Left lung (tissue), 10 donors: ENCODE data around the gene FZD8. TPM values are rescaled to one million over a fixed set of nuclear protein-coding genes. Genes with fewer than 3 reads are reported as not detected.

Experiments
- ATAC-seq: fragments of 200-7000 bp; cut with Tn5 transposase; one replicate; pipeline ENCODE4 v1.9.1; 2020; ENCODE audit warnings: moderate library complexity
- DNase-seq, 4 donors: peaks; one replicate each; pipeline ENCODE4 v3.0.0-alpha.2; 2013 to 2020
- H3K27ac ChIP-seq, 2 donors: fragments of 200-600 bp; sonication (generic) in 1 of 2; one replicate each; pipeline versions ENCODE4 v1.5.0 to v1.8.0; 2020 to 2021
- H3K27me3 ChIP-seq, 2 donors: fragments of 200-600 bp; sonication (generic) in 1 of 2; one replicate each; pipeline versions ENCODE4 v1.5.0 to v1.8.0; 2020 to 2021
- H3K36me3 ChIP-seq, 2 donors: fragments of 200-600 bp; sonication (generic) in 1 of 2; one replicate each; pipeline versions ENCODE4 v1.5.0 to v1.8.0; 2020 to 2021
- H3K4me1 ChIP-seq, 2 donors: fragments of 200-600 bp; one replicate each; pipeline ENCODE4 v1.8.0; 2021
- H3K4me3 ChIP-seq, 2 donors: fragments of 200-600 bp; sonication (generic) in 1 of 2; one replicate each; pipeline versions ENCODE4 v1.5.0 to v1.8.0; 2020 to 2021; ENCODE audit warnings: mild to moderate bottlenecking in 1 of 2
- H3K9me3 ChIP-seq, 2 donors: fragments of 200-600 bp; sonication (generic) in 1 of 2; one replicate each; pipeline versions ENCODE4 v1.5.0 to v1.8.0; 2020 to 2021
- intact Hi-C, 2 donors: fragments of 100-400 bp; cut with DNase I; formaldehyde crosslinking; loops; one replicate each; pipeline versions ENCODE4 v1.11.2 to v1.14.2; 2022
- polyA plus RNA-seq, 6 donors: library from polyadenylated mRNA; unstranded; fragments of 120-200 nt; gene quantifications; one replicate each; pipeline ENCODE4 v1.2.1, GENCODE V29; 2013; ENCODE audit not compliant: insufficient read length in 6 of 6
- total RNA-seq, 2 donors: library from RNA; stranded (reverse); fragmentation: NEBNext Ultra II Directional; extraction: Animal tissue kit (Norgen Biotek cat#: 25700); gene quantifications; one replicate each; pipeline ENCODE4 v1.2.1, GENCODE V29; 2021
- TF ChIP-seq, protein P1 (sequence below), 2 donors: fragments of 200-600 bp; sonication (generic) in 1 of 2; IDR thresholded peaks; one replicate each; pipeline versions ENCODE4 v1.5.0 to v1.8.0; 2021; ENCODE audit warnings: antibody characterized with exemption in 2 of 2
- donor health status: DM: no; HTN: yes; CAD: no.
- donor health status: DM: no; HTN: no; CAD: no.

FZD8 gene
- total and polyA plus RNA-seq, 8 donors, result 1.9 to 16.4 (median 5.0) TPM

DNA sequence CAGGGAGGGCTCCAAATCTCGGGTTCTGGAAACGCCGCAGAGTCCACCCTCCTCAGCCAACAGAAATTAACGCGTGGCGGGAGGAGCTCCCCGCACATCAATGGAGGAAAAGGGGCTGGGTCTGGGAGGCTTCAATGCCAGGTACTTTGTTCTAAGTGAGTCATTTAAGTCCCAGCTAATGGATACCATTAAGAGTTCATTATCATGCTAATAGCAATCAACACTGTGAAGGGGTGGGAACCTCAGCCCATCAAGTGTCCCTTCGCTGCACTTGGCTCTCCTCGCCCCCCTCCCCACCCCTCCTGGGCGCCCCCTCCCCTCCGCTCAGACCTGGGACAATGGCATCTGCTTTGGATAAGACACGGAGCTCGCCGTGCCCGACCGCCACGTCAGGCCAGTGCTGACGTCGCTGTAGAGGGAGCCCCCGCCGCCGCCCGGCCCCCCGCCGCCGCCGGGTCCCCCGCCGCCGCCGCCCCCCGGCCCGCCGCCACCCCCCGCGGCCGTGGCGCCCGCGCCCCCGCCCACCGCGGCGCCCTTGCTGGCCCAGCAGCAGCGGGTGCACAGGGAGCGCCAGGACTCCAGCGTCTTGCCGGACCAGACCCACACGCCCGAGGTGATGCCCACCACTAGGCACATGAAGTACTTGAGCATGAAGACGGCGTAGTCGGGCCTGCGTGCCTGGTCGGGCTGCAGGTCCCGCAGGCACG is 2.9 kb downstream of the FZD8 start:
- H3K4me3 ChIP-seq, result peak overlapping the region; percentile 13 to 37
- TF ChIP-seq, protein P1, sequence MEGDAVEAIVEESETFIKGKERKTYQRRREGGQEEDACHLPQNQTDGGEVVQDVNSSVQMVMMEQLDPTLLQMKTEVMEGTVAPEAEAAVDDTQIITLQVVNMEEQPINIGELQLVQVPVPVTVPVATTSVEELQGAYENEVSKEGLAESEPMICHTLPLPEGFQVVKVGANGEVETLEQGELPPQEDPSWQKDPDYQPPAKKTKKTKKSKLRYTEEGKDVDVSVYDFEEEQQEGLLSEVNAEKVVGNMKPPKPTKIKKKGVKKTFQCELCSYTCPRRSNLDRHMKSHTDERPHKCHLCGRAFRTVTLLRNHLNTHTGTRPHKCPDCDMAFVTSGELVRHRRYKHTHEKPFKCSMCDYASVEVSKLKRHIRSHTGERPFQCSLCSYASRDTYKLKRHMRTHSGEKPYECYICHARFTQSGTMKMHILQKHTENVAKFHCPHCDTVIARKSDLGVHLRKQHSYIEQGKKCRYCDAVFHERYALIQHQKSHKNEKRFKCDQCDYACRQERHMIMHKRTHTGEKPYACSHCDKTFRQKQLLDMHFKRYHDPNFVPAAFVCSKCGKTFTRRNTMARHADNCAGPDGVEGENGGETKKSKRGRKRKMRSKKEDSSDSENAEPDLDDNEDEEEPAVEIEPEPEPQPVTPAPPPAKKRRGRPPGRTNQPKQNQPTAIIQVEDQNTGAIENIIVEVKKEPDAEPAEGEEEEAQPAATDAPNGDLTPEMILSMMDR (IDR thresholded peaks at IDR 0.05), result no peak
- intact Hi-C loops, result loop anchor here in 1 of 2 donors (10.0 kb wide), 1 partner anchor 1136 kb away; no protein-coding TSS in a partner anchor
- peaks cover 0 to 74% of the 10 kb centered on the region in 2 donors for H3K27me3 ChIP-seq
- no peak for ATAC-seq
- H3K27ac ChIP-seq, result no peak overlapping the region
- no peaks in the 10 kb centered on the region for H3K36me3 ChIP-seq
- H3K9me3 ChIP-seq, result no peaks in the 10 kb centered on the region
- DNase-seq, result peak in 1 of 4 donors; percentile 76
- peaks cover 0 to 43% of the 10 kb centered on the region in 2 donors for H3K4me1 ChIP-seq

DNA sequence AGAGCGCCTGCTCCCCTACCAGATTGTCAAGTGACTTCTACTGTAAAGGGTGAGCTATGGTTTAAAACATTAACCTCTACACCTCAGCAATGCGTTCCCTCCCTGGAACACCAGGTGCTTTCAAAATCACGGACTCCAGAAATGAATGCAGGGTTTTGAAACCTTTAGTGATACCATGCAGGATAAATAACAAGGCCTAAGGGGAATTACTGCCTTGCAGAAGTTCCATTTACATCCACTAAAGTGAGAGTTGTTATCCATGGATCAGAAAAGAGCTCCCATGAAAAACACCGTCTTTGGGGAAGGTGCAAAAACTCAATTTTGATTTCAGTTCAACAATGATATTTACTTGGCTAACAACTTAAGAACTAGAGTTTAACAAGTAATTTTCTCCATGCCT is 4.0 kb downstream of the FZD8 start:
- intact Hi-C loops, result loop anchor here in 1 of 2 donors (10.0 kb wide), 1 partner anchor 1137 kb away; no protein-coding TSS in a partner anchor
- Histone ChIP-seq H3K27ac (no peak overlapping the region), H3K4me3 (no peak overlapping the region)

DNA sequence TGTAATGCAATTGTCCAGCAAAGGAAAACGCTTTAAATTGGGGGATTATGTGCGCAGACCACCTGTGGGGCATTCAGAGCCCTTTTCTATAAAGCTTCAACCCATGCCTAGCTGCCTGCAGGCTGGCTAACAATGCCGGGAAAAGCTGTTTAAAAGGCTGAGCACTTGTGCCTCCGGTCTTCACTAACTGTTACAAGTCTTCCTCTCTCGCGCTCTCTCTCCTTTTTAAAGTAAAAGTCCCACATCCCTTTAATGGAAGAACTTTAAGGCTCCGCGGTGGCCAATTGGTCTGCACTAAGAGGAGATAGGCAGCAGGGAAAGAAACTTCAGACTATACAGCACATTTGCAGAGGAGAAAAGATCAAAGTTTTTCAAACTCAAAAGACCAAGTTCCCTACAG is 4.6 kb downstream of the FZD8 start:
- Histone ChIP-seq H3K4me1 (peaks cover 0 to 28% of the 10 kb centered on the region in 2 donors), H3K9me3 (no peaks in the 10 kb centered on the region), H3K27ac (no peak overlapping the region), H3K4me3 (no peak overlapping the region), H3K36me3 (no peaks in the 10 kb centered on the region), H3K27me3 (peaks cover 0 to 58% of the 10 kb centered on the region in 2 donors)
- TF ChIP-seq, protein P1 (IDR thresholded peaks at IDR 0.05), result no peak
- DNase-seq (no peak), ATAC-seq (no peak)
- intact Hi-C loops, result loop anchor here in 1 of 2 donors (10.0 kb wide), 1 partner anchor 1137 kb away; no protein-coding TSS in a partner anchor

More for the DNA sequence above, 4.0 kb downstream of the FZD8 start:
- DNase-seq (no peak), ATAC-seq (no peak)
- Histone ChIP-seq H3K27me3 (peaks cover 0 to 65% of the 10 kb centered on the region in 2 donors), H3K9me3 (no peaks in the 10 kb centered on the region), H3K36me3 (no peaks in the 10 kb centered on the region), H3K4me1 (peaks cover 0 to 34% of the 10 kb centered on the region in 2 donors)
- TF ChIP-seq, protein P1 (IDR thresholded peaks at IDR 0.05), result no peak

DNA sequence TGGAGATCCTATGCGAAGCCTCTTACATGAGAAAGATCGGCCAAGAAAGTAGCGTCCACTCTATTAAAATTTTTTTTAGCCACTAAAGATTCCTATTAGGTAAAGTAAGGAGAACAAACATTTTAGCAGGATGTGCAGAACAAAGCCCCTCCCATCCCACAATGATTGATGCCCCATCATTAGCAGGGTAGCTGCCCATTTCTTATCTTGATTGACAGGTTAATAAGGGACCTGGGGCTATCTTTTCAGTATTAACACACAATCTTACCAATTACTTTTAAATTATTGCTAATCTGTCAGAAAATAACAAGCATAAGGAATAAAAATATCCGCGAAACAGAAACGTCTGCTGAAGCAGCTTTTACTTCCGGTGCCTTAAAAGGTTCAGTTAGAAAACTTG is 5.1 kb downstream of the FZD8 start:
- no peak overlapping the region for H3K27ac ChIP-seq
- H3K4me1 ChIP-seq, result peaks cover 0 to 25% of the 10 kb centered on the region in 2 donors
- intact Hi-C loops, result loop anchor here in 1 of 2 donors (10.0 kb wide), 1 partner anchor 1138 kb away; no protein-coding TSS in a partner anchor
- no peak for ATAC-seq
- H3K9me3 ChIP-seq, result no peaks in the 10 kb centered on the region
- H3K36me3 ChIP-seq, result no peaks in the 10 kb centered on the region
- DNase-seq, result no peak
- H3K27me3 ChIP-seq, result peaks cover 0 to 53% of the 10 kb centered on the region in 2 donors
- TF ChIP-seq, protein P1 (IDR thresholded peaks at IDR 0.05), result no peak
- H3K4me3 ChIP-seq, result no peak overlapping the region

DNA sequence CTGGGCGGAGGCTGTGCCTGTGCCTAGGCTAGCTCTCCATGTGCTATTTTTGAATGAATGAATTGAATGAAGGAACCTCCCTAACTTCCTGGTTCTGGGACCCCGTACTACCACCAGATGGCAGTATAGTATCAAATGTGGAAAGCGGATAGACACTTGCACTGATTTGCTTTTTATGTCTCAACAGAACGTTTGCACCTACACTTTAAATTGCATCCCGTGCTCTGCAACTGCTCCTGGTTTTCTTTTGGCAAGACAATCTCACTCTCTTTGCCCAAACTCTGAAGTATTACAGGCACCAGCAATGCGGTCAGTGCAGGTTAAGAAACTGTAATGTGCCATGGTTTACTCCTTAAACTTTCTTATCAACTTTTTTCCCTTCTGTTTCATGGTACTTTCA is 6.5 kb downstream of the FZD8 start:
- DNase-seq (peak in 1 of 4 donors; percentile 67), ATAC-seq (peak; percentile 81)
- Histone ChIP-seq H3K4me3 (no peak overlapping the region), H3K27me3 (peaks cover 0 to 41% of the 10 kb centered on the region in 2 donors), H3K27ac (no peak overlapping the region), H3K36me3 (no peaks in the 10 kb centered on the region), H3K9me3 (no peaks in the 10 kb centered on the region), H3K4me1 (peaks cover 0 to 17% of the 10 kb centered on the region in 2 donors)
- TF ChIP-seq, protein P1 (IDR thresholded peaks at IDR 0.05), result peak; percentile 85 to 88
- intact Hi-C loops, result loop anchor here in 1 of 2 donors (10.0 kb wide), 1 partner anchor 1139 kb away; no protein-coding TSS in a partner anchor
